ENCODE results near the gene MBD4.

Gene MBD4

GRCh38 chr3:129460155-129460554 is 20.4 kb upstream of the MBD4 start:
- no peaks in the 10 kb centered on the region for H3K27me3 ChIP-seq (ENCODE audit: insufficient read depth, low read length)
- H3K36me3 ChIP-seq (ENCODE audit: insufficient read depth, low read length) = peaks cover 32% of the 10 kb centered on the region
- peaks cover 3% of the 10 kb centered on the region for H3K4me1 ChIP-seq (ENCODE audit: insufficient read depth, low read length)

GRCh38 chr3:129453732-129454131 is 14.0 kb upstream of the MBD4 start:
- no peak overlapping the region for H2AFZ ChIP-seq (ENCODE audit: low read depth, low read length)
- no peaks in the 10 kb centered on the region for H3K9me3 ChIP-seq (ENCODE audit: low read length)
- H3K4me1 ChIP-seq (ENCODE audit: insufficient read depth, low read length) = peaks cover 11% of the 10 kb centered on the region
- H3K4me3 ChIP-seq (ENCODE audit: low read length) = no peak overlapping the region
- peaks cover 50% of the 10 kb centered on the region for H3K36me3 ChIP-seq (ENCODE audit: insufficient read depth, low read length)
- H3K27me3 ChIP-seq (ENCODE audit: insufficient read depth, low read length) = no peaks in the 10 kb centered on the region

More at GRCh38 chr3:129460155-129460554, 20.4 kb upstream of the MBD4 start:
- no peak overlapping the region for H3K4me3 ChIP-seq (ENCODE audit: low read length)
- H3K9me3 ChIP-seq (ENCODE audit: low read length) = no peaks in the 10 kb centered on the region
- no peak overlapping the region for H2AFZ ChIP-seq (ENCODE audit: low read depth, low read length)

- peaks cover 36% of the 10 kb centered on the region for H3K36me3 ChIP-seq (ENCODE audit: insufficient read depth, low read length)
- no peak overlapping the region for H3K4me3 ChIP-seq (ENCODE audit: low read length)
- H3K4me1 ChIP-seq (ENCODE audit: insufficient read depth, low read length) = peaks cover 11% of the 10 kb centered on the region
- peak overlapping the region; percentile 14 for H2AFZ ChIP-seq (ENCODE audit: low read depth, low read length)
- no peaks in the 10 kb centered on the region for H3K27me3 ChIP-seq (ENCODE audit: insufficient read depth, low read length)
- H3K9me3 ChIP-seq (ENCODE audit: low read length) = no peaks in the 10 kb centered on the region
Measured at GRCh38 chr3:129449279-129450115, 9.7 kb upstream of the MBD4 start.

GRCh38 chr3:129448186-129448895 is 8.6 kb upstream of the MBD4 start:
- Histone ChIP-seq H3K9me3 (ENCODE audit: low read length) (no peaks in the 10 kb centered on the region), H3K36me3 (ENCODE audit: insufficient read depth, low read length) (peaks cover 25% of the 10 kb centered on the region), H2AFZ (ENCODE audit: low read depth, low read length) (no peak overlapping the region), H3K4me3 (ENCODE audit: low read length) (no peak overlapping the region), H3K27me3 (ENCODE audit: insufficient read depth, low read length) (no peaks in the 10 kb centered on the region), H3K4me1 (ENCODE audit: insufficient read depth, low read length) (peaks cover 11% of the 10 kb centered on the region)

- Histone ChIP-seq H3K36me3 (ENCODE audit: insufficient read depth, low read length) (peaks cover 12% of the 10 kb centered on the region), H3K27me3 (ENCODE audit: insufficient read depth, low read length) (no peaks in the 10 kb centered on the region), H3K9me3 (ENCODE audit: low read length) (no peaks in the 10 kb centered on the region), H3K4me1 (ENCODE audit: insufficient read depth, low read length) (peaks cover 15% of the 10 kb centered on the region), H3K4me3 (ENCODE audit: low read length) (no peak overlapping the region), H2AFZ (ENCODE audit: low read depth, low read length) (no peak overlapping the region)
Measured at GRCh38 chr3:129446926-129447325, 7.2 kb upstream of the MBD4 start.

- Histone ChIP-seq H3K27me3 (ENCODE audit: insufficient read depth, low read length) (no peaks in the 10 kb centered on the region), H2AFZ (ENCODE audit: low read depth, low read length) (no peak overlapping the region), H3K4me3 (ENCODE audit: low read length) (no peak overlapping the region), H3K9me3 (ENCODE audit: low read length) (no peaks in the 10 kb centered on the region), H3K4me1 (ENCODE audit: insufficient read depth, low read length) (peaks cover 26% of the 10 kb centered on the region), H3K36me3 (ENCODE audit: insufficient read depth, low read length) (peaks cover 4% of the 10 kb centered on the region)
Measured at GRCh38 chr3:129445471-129445870, 5.7 kb upstream of the MBD4 start.

- peaks cover under 1% of the 10 kb centered on the region for H3K36me3 ChIP-seq (ENCODE audit: insufficient read depth, low read length)
- no peak overlapping the region for H3K4me3 ChIP-seq (ENCODE audit: low read length)
- H2AFZ ChIP-seq (ENCODE audit: low read depth, low read length) = no peak overlapping the region
- H3K27me3 ChIP-seq (ENCODE audit: insufficient read depth, low read length) = no peaks in the 10 kb centered on the region
- H3K9me3 ChIP-seq (ENCODE audit: low read length) = no peaks in the 10 kb centered on the region
- H3K4me1 ChIP-seq (ENCODE audit: insufficient read depth, low read length) = peaks cover 21% of the 10 kb centered on the region
Measured at GRCh38 chr3:129442947-129443346, 3.2 kb upstream of the MBD4 start.

- Histone ChIP-seq H3K9me3 (ENCODE audit: low read length) (no peaks in the 10 kb centered on the region), H3K4me3 (ENCODE audit: low read length) (no peak overlapping the region), H3K27me3 (ENCODE audit: insufficient read depth, low read length) (no peaks in the 10 kb centered on the region), H2AFZ (ENCODE audit: low read depth, low read length) (no peak overlapping the region), H3K4me1 (ENCODE audit: insufficient read depth, low read length) (peaks cover 21% of the 10 kb centered on the region), H3K36me3 (ENCODE audit: insufficient read depth, low read length) (peaks cover 5% of the 10 kb centered on the region)
Measured at GRCh38 chr3:129442486-129442885, 2.7 kb upstream of the MBD4 start.

GRCh38 chr3:129441782-129442181 is 2.0 kb upstream of the MBD4 start:
- Histone ChIP-seq H2AFZ (ENCODE audit: low read depth, low read length) (no peak overlapping the region), H3K4me1 (ENCODE audit: insufficient read depth, low read length) (peaks cover 21% of the 10 kb centered on the region), H3K27me3 (ENCODE audit: insufficient read depth, low read length) (no peaks in the 10 kb centered on the region), H3K36me3 (ENCODE audit: insufficient read depth, low read length) (peaks cover 11% of the 10 kb centered on the region), H3K9me3 (ENCODE audit: low read length) (no peaks in the 10 kb centered on the region), H3K4me3 (ENCODE audit: low read length) (no peak overlapping the region)

GRCh38 chr3:129441215-129441614 is 1.5 kb upstream of the MBD4 start:
- peaks cover 15% of the 10 kb centered on the region for H3K36me3 ChIP-seq (ENCODE audit: insufficient read depth, low read length)
- H3K9me3 ChIP-seq (ENCODE audit: low read length) = no peaks in the 10 kb centered on the region
- peaks cover 21% of the 10 kb centered on the region for H3K4me1 ChIP-seq (ENCODE audit: insufficient read depth, low read length)
- H3K27me3 ChIP-seq (ENCODE audit: insufficient read depth, low read length) = no peaks in the 10 kb centered on the region
- H3K4me3 ChIP-seq (ENCODE audit: low read length) = peak overlapping the region; percentile 74
- no peak overlapping the region for H2AFZ ChIP-seq (ENCODE audit: low read depth, low read length)

- Histone ChIP-seq H2AFZ (ENCODE audit: low read depth, low read length) (peak overlapping the region; percentile 33), H3K4me1 (ENCODE audit: insufficient read depth, low read length) (peaks cover 24% of the 10 kb centered on the region), H3K4me3 (ENCODE audit: low read length) (peak overlapping the region; percentile 74), H3K36me3 (ENCODE audit: insufficient read depth, low read length) (peaks cover 20% of the 10 kb centered on the region), H3K27me3 (ENCODE audit: insufficient read depth, low read length) (no peaks in the 10 kb centered on the region), H3K9me3 (ENCODE audit: low read length) (no peaks in the 10 kb centered on the region)
Measured at GRCh38 chr3:129440618-129441190, 956 bp upstream of the MBD4 start.

- Histone ChIP-seq H3K4me3 (ENCODE audit: low read length) (peak overlapping the region; percentile 74), H3K4me1 (ENCODE audit: insufficient read depth, low read length) (peaks cover 24% of the 10 kb centered on the region), H3K36me3 (ENCODE audit: insufficient read depth, low read length) (peaks cover 27% of the 10 kb centered on the region), H3K27me3 (ENCODE audit: insufficient read depth, low read length) (no peaks in the 10 kb centered on the region), H2AFZ (ENCODE audit: low read depth, low read length) (peak overlapping the region; percentile 54), H3K9me3 (ENCODE audit: low read length) (no peaks in the 10 kb centered on the region)
Measured at GRCh38 chr3:129439226-129439816, 427 bp downstream of the MBD4 start.

GRCh38 chr3:129435367-129435766 is 4.4 kb downstream of the MBD4 start:
- Histone ChIP-seq H3K9me3 (ENCODE audit: low read length) (no peaks in the 10 kb centered on the region), H2AFZ (ENCODE audit: low read depth, low read length) (no peak overlapping the region), H3K4me1 (ENCODE audit: insufficient read depth, low read length) (peaks cover 9% of the 10 kb centered on the region), H3K4me3 (ENCODE audit: low read length) (no peak overlapping the region), H3K27me3 (ENCODE audit: insufficient read depth, low read length) (no peaks in the 10 kb centered on the region), H3K36me3 (ENCODE audit: insufficient read depth, low read length) (peaks cover 58% of the 10 kb centered on the region)

All from neuron (in vitro differentiated cells).